Fibroblast of lung (primary cell): Measurements from ENCODE around the gene DPP4. TPM values are rescaled to one million over a fixed set of nuclear protein-coding genes. Genes with fewer than 3 reads are reported as not detected.

Experiments used
- DNase-seq, 2 donors: peaks; one replicate each; pipeline versions ENCODE4 v3.0.0 to v3.0.0-alpha.2; 2010; ENCODE audit warnings: low read depth in 2 of 2
- H2AFZ ChIP-seq: 2 replicates; pipeline ENCODE4 v1.5.1; 2012; ENCODE audit warnings: low read length, control low read depth, inconsistent platforms
- H3K27ac ChIP-seq: 2 replicates; pipeline ENCODE4 v1.5.1; 2011; ENCODE audit warnings: low read length, control low read depth; ENCODE audit not compliant: insufficient read depth
- H3K27me3 ChIP-seq: 2 replicates; pipeline ENCODE4 v1.5.1; 2011; ENCODE audit warnings: mild to moderate bottlenecking, low read length; ENCODE audit not compliant: control insufficient read depth, insufficient read depth
- H3K36me3 ChIP-seq: 2 replicates; pipeline ENCODE4 v1.5.1; 2011; ENCODE audit warnings: low read length; ENCODE audit not compliant: control insufficient read depth, insufficient read depth
- H3K4me1 ChIP-seq: 2 replicates; pipeline ENCODE4 v1.5.1; 2011; ENCODE audit warnings: low read length; ENCODE audit not compliant: control insufficient read depth, insufficient read depth; ENCODE audit errors: extremely low read depth
- H3K4me2 ChIP-seq: 2 replicates; pipeline ENCODE4 v1.5.1; 2011; ENCODE audit warnings: low read length, control low read depth; ENCODE audit not compliant: insufficient read depth; ENCODE audit errors: extremely low read depth
- H3K4me3 ChIP-seq, 4 experiments: fragments of 200-600 bp in 1 of 4; sonication (generic) in 1 of 4; replicated peaks in 1 of 4; 2 replicates each; pipeline ENCODE4 v1.5.1; 2011 to 2016; ENCODE audit warnings: low read length in 4 of 4, low read depth in 3 of 4, mild to moderate bottlenecking in 3 of 4, control low read depth in 2 of 4, inconsistent platforms in 1 of 4, mixed read lengths in 1 of 4; ENCODE audit not compliant: insufficient read depth in 1 of 4; ENCODE audit errors: control extremely low read depth in 1 of 4
- H3K79me2 ChIP-seq: 2 replicates; pipeline ENCODE4 v1.5.1; 2012; ENCODE audit warnings: mild to moderate bottlenecking, low read length, inconsistent platforms; ENCODE audit not compliant: control insufficient read depth, insufficient read depth
- H3K9ac ChIP-seq: 2 replicates; pipeline ENCODE4 v1.5.1; 2011; ENCODE audit warnings: mild to moderate bottlenecking, low read length, control low read depth; ENCODE audit not compliant: insufficient read depth
- H3K9me3 ChIP-seq: 2 replicates; pipeline ENCODE4 v1.5.1; 2012; ENCODE audit warnings: low read depth, low read length; ENCODE audit not compliant: control insufficient read depth, insufficient read depth
- H4K20me1 ChIP-seq: 2 replicates; pipeline ENCODE4 v1.5.1; 2011; ENCODE audit warnings: low read length; ENCODE audit not compliant: control insufficient read depth, insufficient read depth; ENCODE audit errors: extremely low read depth
- EZH2 ChIP-seq: IDR thresholded peaks from 2 replicates; pipeline ENCODE4 v1.5.1; 2012; ENCODE audit warnings: low read length, control low read depth, mild to moderate bottlenecking; ENCODE audit errors: missing control alignments
- polyA plus RNA-seq, 2 donors: library from polyadenylated mRNA; depleted of rRNA in 1 of 2; stranded (reverse) in 1 of 2; unstranded in 1 of 2; fragments of >200 nt; gene quantifications; 2 replicates each; pipeline ENCODE4 v1.2.1, GENCODE V29; 2011 to 2012; ENCODE audit warnings: missing spikeins in 1 of 2
- total RNA-seq: library from RNA; depleted of rRNA; stranded (reverse); fragments of >200 nt; gene quantifications from 2 replicates; pipeline ENCODE4 v1.2.1, GENCODE V29; 2014
- TF ChIP-seq, protein P1 (sequence below), 2 donors: IDR thresholded peaks in 1 of 2; conservative IDR thresholded peaks in 1 of 2; 1 replicate in 1 of 2; 2 replicates in 1 of 2; pipeline ENCODE4 v1.5.1; 2011 to 2012; ENCODE audit warnings: low read length in 2 of 2, control low read depth in 1 of 2, inconsistent platforms in 1 of 2, low read depth in 1 of 2, mild to moderate bottlenecking in 1 of 2

DPP4 gene
- total and polyA plus RNA-seq, 2 donors (not counting 1 experiment from before 2014, with no cell fraction given), result 58.1 to 297 TPM

DNA sequence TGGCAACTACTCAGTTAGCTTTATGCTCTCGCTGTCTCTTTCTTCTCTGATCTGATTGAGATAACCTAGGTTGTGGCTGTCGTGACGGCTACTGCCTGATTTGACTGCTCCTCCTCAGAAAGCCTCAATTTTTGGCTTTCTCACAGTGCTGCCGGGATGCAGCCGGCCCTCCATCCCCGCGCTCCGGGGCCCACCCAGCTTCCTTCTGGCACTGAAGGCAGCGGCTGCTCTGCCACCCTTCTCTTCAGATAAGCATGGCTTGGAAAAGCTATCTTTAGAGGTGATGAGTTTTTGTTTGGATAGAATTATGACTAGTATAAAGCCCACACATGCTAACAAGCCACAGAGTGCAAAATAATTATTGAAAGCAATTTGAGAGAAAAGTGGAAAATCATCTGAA, 102.5 kb downstream of the DPP4 start:
- Histone ChIP-seq H4K20me1 (no peaks in the 10 kb centered on the region), H3K4me2 (no peak overlapping the region), H2AFZ (no peak overlapping the region), H3K79me2 (no peaks in the 10 kb centered on the region), H3K9me3 (no peaks in the 10 kb centered on the region), H3K4me1 (no peaks in the 10 kb centered on the region), H3K27me3 (no peaks in the 10 kb centered on the region), H3K4me3 (no peak overlapping the region), H3K27ac (no peak overlapping the region), H3K9ac (no peak overlapping the region), H3K36me3 (no peaks in the 10 kb centered on the region)
- no peak for DNase-seq
- TF ChIP-seq, protein P1, sequence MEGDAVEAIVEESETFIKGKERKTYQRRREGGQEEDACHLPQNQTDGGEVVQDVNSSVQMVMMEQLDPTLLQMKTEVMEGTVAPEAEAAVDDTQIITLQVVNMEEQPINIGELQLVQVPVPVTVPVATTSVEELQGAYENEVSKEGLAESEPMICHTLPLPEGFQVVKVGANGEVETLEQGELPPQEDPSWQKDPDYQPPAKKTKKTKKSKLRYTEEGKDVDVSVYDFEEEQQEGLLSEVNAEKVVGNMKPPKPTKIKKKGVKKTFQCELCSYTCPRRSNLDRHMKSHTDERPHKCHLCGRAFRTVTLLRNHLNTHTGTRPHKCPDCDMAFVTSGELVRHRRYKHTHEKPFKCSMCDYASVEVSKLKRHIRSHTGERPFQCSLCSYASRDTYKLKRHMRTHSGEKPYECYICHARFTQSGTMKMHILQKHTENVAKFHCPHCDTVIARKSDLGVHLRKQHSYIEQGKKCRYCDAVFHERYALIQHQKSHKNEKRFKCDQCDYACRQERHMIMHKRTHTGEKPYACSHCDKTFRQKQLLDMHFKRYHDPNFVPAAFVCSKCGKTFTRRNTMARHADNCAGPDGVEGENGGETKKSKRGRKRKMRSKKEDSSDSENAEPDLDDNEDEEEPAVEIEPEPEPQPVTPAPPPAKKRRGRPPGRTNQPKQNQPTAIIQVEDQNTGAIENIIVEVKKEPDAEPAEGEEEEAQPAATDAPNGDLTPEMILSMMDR (conservative IDR thresholded peaks at IDR 0.05 in 1 of 2, IDR thresholded peaks at IDR 0.05 in 1 of 2; ENCODE audit: low read depth in 1 of 2, low read length in 2 of 2), result no peak
- TF ChIP-seq EZH2, result no peak

DNA sequence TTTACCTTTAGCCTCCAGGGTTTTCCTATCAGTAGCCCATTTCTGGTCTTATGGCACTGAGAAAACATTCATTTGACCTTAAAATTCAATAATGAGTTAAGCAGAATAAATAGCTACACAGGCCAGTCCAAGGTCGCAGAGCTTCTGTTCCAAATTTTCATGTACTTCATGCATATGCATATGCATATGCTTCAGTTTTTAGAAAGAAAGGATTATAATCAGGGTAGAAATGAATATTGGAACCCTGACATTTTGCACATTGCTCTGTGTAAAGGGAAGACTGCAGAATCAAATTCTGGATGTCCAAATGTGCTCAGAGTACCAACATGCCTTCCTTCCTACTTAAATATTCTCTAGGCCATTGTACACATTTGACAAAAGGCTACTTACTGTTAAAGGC, 104.9 kb downstream of the DPP4 start:
- Histone ChIP-seq H2AFZ (no peak overlapping the region), H3K9ac (no peak overlapping the region), H3K36me3 (no peaks in the 10 kb centered on the region), H3K27ac (no peak overlapping the region), H3K4me1 (no peaks in the 10 kb centered on the region), H3K4me3 (no peak overlapping the region), H4K20me1 (no peaks in the 10 kb centered on the region), H3K79me2 (no peaks in the 10 kb centered on the region), H3K27me3 (no peaks in the 10 kb centered on the region), H3K9me3 (no peaks in the 10 kb centered on the region), H3K4me2 (no peak overlapping the region)
- TF ChIP-seq, protein P1 (conservative IDR thresholded peaks at IDR 0.05 in 1 of 2, IDR thresholded peaks at IDR 0.05 in 1 of 2; ENCODE audit: low read depth in 1 of 2, low read length in 2 of 2), result no peak
- no peak for TF ChIP-seq EZH2
- DNase-seq, result no peak

DNA sequence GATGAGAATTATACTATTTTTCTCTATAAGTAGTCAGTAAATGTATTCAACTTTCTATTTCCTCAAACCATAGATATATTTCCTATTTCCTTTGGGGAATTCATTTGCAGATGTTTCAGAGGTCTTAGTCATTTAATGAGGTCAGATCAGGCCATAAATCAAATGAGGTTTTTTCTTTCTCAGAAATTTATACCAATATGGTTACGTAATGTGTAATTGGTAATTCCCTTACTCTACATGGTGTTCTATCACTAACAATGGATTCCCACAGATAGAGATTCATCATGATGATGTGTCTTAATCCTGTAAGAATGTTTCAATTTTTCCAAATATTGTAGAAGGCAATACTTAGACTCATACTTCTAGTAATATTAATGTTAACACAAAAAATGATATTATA, 108.0 kb downstream of the DPP4 start:
- Histone ChIP-seq H3K4me3 (no peak overlapping the region), H3K9me3 (no peaks in the 10 kb centered on the region), H4K20me1 (no peaks in the 10 kb centered on the region), H3K79me2 (no peaks in the 10 kb centered on the region), H3K36me3 (no peaks in the 10 kb centered on the region), H3K27me3 (no peaks in the 10 kb centered on the region), H3K27ac (no peak overlapping the region), H3K9ac (no peak overlapping the region), H3K4me2 (no peak overlapping the region), H2AFZ (no peak overlapping the region), H3K4me1 (no peaks in the 10 kb centered on the region)
- TF ChIP-seq, protein P1 (conservative IDR thresholded peaks at IDR 0.05 in 1 of 2, IDR thresholded peaks at IDR 0.05 in 1 of 2; ENCODE audit: low read depth in 1 of 2, low read length in 2 of 2), result no peak
- no peak for TF ChIP-seq EZH2
- DNase-seq, result peak in 1 of 2 donors; percentile 16
